Stimulated activated CD4-positive, alpha-beta T cell treated with anti-CD3 and anti-CD28 coated beads, Interleukin-2, amount 100 ng/mL, for 48 hours (primary cell): ENCODE results near the gene TFEB.

Source experiments
- DNase-seq, 2 donors: peaks; one replicate each; pipeline ENCODE4 v3.0.0-alpha.2; 2020

TFEB gene

DNA sequence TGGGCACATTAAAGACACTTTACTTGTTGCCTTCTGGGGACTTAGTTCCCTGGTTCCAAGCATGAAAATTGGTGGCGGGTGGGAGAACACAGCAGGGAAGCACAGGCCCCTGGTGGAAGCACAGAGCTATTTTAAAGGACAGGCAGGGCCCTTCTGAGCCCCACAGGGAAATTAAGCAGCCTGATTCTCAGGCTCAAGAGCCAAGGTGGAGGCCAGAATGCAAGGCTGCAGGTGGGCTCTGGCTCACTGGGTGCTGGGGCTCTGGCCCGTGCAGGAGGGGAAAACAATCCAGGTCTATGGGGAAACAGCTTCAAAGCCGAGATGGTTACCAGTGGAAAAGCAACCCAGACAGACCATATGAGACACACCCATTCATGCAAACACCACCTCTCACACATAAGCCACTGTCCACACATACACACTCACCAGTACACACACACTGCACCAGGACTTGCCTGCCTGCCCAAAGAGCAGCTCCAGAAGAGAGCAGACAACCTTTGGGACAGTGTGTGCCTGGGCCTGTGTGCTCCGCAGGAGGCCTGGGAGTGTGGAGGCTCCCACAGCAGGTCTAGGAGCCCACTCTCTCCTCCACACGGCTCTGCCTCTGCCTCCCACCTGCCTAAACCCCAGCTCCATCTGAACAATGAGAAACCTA, 30.6 kb downstream of the TFEB start:
- DNase-seq: no peak

DNA sequence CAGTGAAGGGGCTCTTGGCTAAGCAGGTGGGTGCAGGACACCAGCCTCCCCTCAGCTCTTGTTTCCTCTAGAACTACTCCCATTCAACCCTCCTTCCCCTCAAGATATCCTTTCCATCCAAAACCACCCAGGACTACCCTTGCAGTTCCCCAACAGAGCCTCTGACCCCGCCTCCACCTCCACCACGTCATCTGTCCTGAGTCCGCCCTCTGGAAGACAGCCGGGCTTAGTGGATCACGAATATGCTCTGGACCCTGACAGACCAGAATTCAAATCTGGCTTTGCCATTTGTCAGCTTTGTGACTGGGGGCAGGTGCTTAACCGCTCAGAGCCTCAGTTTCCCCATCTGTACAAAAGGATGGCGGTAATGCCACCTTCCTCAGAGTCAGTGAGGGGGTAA, 31.4 kb downstream of the TFEB start:
- no peak for DNase-seq

DNA sequence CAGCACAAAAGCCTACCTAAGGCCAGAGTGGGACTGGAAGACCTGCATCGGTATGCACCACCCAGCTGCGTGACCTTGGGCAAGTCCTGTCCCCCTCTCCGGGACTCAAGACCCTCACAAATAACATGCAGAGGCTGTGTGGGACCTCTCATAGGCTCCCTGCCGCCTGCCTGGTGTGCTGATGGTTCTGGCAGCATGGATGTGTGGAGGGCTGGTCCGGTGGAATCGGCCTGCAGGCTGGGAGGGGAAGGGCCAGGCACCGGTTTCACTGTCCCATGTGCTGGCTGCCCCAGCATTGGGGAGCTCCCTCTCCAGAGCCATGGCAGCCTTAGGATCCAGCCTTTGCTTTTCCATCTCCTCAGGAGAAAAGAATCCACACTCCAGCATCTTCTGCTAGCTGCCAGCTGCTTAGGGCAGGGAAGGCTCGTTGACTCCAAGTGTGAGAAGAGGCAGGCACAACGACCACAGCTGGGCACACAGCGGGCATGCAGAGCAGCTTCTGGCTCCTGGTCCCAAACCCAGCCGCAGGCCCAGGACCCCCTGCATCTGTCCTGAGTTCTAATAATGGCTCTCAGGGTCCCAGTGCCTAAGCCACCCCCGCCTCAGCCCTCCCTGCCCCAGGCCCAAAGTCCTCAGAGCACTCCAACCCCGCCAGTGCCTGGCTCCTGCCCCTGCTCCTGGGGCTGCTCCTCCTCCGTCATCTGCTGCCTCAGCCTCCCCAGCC, 32.5 kb downstream of the TFEB start:
- DNase-seq: no peak

DNA sequence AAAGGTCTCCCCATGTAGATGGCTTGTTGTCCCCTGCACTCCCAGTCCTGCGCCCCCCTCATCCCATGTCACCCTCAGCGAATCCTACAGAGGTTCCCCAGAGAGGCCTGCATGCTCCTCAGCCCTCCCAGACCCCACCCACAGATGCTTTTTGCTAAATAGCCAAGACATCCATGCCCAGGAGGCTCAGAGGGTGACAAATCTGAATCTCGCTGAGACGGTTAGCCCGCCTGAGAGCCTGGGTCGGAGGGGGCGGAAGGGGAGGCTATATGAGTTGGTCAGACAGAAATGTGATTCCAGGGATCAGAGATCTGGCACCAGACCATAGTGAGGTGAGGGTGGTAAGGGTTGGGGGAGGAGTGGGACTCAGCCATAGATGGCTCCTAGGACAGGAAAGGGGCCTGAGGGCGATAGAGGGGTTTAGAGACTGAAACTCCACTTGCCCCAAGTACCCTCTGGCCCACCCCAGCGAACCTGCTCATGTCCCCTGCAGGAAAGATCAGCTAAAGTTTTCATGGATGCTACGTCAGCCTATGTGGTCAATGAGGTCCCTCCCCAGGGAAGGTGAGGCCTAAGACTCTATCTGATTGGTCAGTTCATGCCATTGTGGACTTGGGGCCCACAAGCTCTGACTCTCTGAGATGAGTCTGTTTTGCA, 33.2 kb downstream of the TFEB start:
- no peak for DNase-seq

DNA sequence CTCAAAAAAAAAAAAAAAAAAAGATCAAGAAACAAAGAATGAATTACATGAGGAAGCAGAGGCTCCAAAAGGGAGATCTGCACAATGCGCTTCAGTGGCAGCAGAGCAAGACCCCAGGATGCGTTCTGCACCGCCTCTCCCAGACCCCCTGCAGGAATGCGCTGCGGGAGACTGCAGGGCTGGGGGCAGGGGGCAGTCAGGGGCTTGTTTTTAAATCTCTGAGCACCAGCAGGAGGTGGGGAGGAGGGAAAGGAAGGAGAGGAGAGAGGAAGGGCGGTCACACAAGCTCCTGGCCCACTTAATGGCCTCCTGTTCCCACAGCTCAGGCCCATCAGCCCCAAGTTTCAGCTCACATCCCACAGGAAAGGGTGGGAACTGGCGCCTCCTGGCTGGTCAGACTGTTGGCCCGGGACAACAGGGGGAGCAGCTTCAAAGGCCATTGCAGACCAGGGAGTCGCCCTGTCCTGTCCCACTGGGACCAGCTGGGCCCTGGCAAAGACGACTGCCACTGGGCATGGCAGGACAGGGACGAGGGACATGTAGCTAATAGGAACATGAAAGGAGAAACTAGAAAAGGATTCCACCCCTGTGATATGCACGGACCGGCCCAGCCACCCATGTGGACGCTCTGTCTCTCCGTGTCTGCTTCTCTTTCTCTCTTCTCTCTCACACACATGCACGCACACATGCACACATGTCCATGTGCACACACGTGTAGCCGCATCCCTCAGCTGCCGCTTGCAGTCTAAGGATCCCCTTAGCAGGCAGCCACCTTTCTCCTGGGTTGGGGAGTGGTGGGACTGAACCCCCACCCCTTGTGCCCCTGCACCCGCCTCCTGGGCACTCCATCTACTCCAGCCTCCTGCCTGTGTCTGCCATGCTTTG, 34.7 kb downstream of the TFEB start:
- DNase-seq: no peak

DNA sequence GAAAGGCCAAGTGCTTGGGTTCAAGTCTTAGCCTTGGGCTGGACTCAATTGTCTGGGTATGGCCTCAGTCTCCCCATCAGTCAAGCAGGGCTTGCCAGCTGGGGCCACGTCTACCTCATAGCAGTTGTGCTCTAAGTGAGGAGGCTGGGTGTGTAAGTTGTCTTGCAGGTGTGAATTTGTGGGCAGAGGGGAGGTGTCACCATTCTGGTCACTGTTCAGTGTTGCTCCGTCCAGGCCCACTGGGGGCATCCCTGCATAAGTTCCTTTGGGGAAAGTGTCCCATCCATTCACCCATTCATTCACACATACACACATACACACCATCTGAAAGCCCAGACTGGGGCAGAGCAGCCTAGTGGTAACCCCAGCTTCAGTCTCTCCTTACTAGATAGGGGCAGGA, 36.3 kb downstream of the TFEB start:
- DNase-seq: no peak

DNA sequence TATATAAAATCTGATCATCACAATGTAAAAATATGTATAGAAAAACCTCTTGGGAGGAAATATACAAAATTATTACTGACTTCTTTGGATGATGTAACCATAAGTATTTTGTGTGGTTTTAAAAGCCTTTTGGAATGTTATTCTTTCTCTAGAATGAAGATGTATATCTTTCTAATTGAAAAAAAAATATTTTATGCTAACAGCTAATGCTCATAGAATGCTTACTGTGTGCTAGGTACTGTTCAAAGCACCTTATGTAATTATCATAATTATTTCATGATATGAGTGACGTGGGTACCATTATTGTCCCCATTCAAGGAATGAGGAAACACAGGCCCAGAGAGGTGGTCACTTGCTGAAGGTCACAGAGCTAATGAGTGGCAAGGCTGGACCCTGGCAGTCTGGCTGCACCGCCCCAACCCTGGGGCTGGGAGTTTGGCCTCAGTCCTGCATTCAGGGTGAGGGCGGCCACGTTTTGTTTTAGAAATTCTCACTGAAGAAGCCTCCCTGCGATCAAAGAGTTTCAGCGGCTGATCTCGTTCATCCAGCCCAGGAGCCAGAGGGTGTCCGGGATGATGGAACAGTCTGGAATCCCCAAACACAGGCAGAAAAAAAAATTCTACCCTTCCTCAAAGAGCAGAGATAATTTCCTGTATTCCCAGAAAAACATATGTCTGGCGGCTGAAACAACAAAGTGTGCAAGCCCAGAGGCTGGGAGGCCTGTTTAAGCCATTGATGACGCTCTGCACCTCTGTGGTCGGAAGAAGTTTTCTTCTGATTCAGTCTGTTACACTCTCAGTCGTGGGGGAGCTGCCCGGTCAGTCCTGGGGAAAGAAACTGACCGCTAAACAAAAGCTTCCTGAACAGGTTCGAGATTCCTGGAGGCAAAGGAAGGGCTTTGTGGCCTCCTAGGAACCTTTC, 37.3 kb downstream of the TFEB start:
- no peak for DNase-seq

DNA sequence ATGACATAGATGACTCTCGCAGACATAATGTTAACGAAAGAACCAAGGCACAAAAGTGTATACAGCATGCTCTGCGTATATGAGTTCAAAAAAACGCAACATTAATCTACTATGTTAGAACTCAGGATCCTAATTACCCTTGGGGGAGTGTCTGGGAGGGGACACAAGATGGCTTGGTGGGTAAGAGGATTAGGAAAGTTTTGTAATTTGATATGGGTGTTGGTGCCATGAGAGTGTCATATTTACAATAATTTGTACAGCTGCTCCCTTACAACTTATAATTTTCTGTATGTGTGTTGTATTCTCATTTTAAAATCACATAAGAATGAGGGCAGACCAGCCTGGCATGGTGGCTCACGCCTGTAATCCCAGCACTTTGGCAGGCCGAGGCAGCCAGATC, 38.6 kb downstream of the TFEB start:
- no peak for DNase-seq

DNA sequence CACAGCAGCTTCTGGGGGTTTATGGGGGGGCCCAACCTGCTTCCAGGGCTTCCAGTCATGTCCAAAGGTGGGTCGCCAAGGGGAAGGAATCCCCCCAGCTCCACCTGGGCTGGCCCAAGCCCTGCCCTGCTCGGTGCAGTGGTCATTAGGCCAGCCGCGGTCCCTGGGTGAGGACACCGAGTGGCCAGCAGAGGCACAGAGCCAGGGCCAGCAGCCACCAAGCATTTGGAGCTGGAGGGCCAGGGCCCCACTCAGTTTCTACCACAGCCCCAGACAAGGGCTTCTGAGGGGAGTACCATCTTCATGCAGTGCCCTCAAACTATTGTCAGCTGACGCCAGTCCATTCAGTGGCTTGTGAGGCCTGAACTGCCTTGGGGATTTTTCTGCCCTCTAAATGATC, 39.6 kb downstream of the TFEB start:
- DNase-seq: no peak

DNA sequence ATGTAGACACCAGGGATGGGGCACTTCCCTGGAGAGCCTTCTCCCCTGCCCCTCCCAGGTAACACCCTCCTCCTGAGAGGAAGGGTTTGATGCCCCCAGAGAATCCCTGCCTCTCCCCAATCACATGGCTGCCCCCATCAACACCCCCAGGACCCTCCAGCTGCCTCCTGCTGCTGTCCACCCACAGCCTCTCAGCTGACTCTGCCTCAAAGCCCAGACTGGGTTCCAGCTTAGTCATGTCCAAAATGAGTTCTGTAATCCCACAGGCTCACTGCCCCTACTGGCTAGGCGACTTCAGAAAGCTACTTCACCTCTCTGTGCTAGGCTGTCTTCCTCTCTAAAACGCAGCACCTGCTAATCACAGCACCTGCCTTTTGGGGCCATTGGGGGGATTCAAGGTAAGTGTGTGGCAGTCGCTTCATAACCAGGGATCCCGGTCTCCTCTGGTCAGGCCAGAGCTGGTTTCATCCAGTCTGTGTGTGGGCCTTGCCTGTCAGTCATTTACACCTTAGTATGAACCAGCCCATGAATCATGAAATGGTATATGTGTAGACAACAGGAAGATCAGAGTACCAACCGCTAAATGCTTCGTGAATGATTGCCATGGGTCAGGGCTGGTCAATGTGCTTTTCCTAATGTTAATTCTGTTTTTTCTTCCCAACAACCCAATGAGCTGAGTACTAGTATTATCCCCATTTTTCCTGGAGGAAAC, 40.4 kb downstream of the TFEB start:
- no peak for DNase-seq

DNA sequence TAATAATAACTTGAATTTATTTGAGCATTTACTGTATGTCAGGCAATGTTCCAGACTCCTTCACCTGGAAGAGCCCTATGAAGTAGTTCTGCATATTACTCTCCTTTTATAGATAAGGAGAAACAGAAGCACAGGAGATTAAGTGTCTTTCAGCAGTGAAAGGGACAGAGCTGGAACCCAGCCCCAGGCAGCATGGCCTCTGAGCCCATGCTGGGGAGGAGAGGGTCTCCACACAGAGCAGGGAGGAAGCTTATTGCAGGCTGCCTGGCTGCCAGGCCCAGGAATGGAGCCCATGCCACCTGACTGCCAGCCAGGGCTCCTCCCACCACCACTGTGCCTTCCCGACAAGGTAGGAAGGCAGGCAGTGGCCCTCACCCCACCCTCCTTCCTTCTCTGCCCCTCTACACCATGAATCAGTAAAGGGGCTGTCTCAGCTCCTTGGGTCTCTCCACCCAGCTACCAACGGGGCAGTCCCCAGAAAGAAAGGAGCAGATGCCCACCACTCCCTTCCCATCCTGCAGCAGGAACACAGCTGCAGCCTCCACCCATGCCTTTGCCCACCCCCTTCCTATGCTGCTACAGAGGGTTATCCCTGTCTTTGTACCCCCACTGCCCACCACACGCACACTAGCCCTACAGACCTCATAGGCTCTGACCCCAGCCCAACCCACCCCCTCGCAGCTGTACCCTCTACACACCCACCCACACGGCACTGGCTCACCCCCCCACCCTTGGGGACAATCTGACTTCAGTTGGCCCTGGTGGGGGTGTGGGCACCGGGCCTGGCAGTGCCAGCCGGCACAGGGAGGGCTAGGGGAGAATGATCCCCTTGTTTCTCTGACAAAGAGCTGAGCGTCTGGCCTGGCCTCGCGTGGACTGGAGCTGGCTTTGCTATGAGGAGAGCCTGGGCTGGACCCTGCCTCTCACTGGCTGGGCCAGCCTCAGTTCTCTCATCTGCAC, 41.8 kb downstream of the TFEB start:
- DNase-seq: no peak

DNA sequence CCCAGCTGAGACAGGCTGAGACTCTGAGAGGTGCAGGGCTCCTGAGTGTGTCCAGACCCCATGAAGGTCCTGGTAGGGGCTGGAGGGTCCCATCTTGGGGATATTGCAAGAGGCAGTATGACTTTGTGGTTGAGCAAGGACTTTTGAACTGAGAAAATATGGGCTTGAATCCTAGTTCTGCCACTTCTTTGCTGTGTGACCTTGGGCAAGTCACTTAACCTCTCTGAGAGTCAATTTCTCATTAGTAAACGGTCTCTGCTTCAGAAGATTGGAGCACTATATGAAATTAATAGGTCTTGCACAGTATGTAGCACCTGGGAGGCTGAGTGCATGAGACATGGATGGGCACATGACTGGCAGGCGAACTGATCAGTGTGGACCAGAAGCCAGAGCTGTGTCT, 42.7 kb downstream of the TFEB start:
- DNase-seq: no peak

DNA sequence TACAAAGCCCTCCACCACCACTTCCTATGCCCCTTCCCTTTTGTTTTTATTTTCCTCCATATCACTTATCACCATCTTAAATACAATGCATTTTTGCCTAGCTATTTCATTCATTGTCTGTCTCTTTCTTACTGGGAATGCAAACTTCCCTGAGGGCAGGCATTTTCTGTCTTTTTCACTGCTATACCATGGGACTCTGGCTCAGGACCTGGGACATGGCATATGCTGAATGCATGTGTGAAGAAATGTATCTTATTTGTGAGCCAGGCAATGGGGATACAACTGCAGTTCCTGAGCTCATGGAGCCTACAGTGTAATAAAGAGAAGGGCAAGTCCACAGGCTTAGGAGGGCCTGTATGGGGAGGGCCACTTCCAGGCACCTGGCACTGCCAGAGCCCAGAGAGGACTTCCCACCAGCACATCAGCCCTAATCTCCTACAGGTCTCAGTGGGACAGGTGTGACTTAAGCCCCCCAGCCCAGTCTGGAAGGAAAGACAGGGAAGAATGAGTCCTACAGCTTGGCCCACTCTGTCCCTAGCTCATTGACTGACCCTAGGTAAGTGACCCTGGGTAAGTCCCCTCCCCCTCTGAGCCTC, 43.2 kb downstream of the TFEB start:
- DNase-seq: no peak

DNA sequence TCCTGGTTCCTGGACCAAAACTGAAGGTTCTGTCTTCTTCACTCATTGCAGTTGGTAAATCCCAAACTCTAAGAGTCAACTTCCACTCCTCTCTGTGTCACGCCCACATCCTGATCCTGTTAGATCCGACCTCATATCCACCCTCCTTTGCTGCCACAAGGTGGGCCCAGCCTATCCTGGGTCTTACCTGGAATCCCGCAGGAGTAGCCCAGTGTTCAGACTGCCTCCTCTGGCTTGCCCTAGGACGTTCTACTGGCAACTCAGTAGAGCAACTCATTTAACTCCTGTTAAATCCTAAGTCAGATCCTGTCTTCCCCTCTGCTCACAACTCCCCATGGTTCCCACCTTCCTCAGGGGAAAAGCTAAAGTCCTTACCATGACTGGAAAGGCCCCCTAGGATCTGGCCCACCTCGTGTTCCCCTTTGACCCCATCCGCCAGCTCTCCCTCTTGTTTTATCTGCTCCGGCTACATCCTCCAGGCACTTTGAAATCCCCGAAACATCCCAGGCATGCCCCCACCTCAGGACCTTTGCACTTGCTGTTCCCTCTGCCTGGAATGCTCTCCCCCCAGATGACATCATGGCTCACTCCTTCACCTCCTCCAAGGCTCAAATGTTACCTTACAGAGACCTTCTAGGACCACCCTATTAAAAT, 43.9 kb downstream of the TFEB start:
- DNase-seq: no peak

DNA sequence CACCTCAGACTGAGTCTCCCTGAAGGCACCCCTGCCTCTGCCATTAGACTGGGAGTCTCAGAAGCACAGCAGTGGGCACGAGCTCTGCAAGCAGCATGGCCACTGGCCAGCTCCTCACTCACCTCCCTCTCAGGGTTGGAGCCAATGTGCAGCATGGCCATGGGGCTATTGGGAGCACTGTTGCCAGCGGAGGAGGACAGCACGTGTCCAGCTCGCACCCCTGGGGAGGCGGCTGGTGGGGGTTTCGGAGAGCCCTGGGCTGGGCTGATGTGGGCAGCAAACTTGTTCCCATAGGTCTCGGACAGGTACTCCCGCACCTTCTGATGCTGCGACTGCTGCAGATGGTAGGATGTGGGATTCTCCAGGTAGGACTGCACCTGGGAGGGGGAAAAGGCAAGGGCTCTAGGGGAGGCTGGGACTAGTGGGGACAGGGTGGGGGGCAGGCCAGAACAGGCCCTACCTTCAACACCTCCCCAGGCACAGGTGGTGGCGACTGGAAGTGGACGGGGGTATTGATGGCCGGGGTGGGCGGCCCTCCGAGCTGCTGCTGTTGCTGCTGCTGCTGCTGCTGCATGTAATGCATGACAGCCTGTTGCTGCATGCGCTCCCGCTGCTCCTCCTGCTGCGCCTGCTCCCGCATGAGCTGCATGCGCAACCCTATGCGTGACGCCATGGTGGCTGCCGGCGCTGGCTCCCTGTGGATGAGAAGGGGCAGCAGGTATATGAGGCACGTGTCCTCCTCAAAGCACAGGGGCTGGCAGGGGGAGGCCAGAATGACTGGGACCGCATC, 44.7 kb downstream of the TFEB start:
- no peak for DNase-seq

DNA sequence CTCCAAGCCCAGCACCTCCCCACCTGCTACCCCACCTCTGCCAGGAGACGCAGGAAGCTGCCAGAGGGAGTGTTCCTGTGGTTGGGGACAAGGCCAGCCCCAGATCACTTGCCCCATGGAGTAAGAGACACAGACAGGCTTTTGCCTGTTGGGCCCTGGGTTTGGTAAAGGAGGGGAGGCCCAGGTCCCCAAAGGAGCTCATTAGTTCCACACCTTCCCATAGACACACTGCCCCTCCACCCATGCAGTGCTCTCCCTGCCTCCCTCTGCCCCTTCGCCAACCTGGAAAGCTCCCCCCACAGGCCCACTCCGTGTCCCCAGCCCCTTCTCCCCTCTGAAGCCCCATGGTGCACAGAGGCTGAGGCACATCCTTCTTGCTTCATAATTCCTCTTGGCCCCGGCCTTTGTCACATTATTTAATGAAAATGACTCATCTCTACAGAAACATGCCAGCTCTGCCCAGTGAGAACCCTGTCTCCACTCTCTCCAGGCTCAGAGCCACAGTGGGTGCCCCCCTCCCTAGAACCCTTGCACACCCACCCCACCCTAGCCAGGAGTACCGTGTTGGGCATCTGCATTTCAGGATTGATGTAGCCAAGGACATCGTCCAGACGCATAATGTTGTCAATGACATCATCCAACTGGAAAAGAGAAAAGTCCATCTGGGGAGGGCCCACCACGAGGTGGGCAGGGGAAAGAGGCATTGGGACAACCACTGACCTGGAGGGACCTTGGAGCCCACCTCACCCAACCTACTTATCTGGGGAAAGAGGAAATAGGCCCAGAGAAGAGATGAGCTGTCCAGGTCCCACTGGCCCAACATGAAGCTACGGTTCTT, 46.0 kb downstream of the TFEB start:
- no peak for DNase-seq

DNA sequence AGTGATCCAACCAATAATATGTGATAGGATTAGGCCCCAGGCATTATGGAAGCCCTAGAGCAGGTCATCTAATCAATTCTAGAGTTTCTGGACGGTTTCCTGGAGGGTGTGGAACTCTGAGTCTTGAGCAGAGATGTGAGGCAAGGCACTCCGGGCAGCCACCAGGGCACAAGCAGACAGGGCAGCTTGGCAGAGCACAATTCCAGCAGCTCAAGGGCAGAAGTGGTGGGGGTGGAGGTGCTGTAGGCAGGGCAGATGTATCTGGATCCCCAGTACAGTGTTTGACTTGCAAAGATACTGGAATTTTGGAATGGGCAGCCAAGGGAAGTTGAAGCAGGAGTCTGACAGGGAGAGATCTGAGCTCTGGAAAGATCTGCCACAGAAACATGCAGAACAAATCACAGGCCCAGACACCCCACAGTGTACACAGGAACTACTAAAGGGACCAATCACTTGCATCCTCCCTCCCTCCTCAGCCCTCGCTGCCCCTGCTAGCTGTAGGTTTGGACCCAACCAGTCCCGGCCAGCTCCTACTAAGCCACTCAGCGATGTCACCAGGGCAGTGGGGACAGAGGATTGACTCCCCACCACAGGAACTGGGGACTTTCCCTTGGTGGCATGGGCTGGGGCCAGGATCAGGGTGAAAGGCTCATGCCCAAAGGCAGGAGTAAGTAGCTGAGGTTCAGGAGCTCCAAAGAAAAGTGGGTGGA, 47.0 kb downstream of the TFEB start:
- no peak for DNase-seq
